ENCODE results near the gene GPRC6A.

DNA sequence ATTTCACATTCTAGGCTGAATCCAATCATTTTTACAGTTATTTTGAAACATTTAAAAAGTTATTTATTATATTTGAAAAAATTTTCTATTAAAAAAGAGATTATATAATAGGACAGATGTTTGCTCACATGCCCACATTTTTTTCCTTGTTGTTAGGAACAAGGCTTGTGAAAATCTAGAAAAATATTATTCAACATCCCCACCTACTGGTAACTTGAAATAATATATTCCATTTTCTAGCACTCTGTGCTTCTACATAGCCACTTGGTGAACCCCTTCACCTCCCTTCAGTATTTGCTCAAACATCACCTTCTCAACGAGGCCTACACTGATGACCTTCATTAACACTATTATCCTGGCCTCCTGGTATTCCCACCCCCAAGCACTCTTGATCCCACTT is 18.3 kb upstream of the GPRC6A start:
- TF ChIP-seq LCORL (IDR thresholded peaks at IDR 0.05) (no peak), LCORL (CRISPR knock-in tag; IDR thresholded peaks at IDR 0.05) (no peak), YY1 (IDR thresholded peaks at IDR 0.05; ENCODE audit: insufficient read depth, insufficient replicate concordance, low read depth, low read length) (no peak), JUND (CRISPR knock-in tag; IDR thresholded peaks at IDR 0.05) (no peak), MAZ (IDR thresholded peaks at IDR 0.05; ENCODE audit: borderline replicate concordance, low read depth, low read length) (no peak), MAZ (CRISPR knock-in tag; IDR thresholded peaks at IDR 0.05; ENCODE audit: low read depth) (no peak), PAX8 (CRISPR knock-in tag; IDR thresholded peaks at IDR 0.05; ENCODE audit: borderline replicate concordance) (no peak)
- TF ChIP-seq, protein P1, sequence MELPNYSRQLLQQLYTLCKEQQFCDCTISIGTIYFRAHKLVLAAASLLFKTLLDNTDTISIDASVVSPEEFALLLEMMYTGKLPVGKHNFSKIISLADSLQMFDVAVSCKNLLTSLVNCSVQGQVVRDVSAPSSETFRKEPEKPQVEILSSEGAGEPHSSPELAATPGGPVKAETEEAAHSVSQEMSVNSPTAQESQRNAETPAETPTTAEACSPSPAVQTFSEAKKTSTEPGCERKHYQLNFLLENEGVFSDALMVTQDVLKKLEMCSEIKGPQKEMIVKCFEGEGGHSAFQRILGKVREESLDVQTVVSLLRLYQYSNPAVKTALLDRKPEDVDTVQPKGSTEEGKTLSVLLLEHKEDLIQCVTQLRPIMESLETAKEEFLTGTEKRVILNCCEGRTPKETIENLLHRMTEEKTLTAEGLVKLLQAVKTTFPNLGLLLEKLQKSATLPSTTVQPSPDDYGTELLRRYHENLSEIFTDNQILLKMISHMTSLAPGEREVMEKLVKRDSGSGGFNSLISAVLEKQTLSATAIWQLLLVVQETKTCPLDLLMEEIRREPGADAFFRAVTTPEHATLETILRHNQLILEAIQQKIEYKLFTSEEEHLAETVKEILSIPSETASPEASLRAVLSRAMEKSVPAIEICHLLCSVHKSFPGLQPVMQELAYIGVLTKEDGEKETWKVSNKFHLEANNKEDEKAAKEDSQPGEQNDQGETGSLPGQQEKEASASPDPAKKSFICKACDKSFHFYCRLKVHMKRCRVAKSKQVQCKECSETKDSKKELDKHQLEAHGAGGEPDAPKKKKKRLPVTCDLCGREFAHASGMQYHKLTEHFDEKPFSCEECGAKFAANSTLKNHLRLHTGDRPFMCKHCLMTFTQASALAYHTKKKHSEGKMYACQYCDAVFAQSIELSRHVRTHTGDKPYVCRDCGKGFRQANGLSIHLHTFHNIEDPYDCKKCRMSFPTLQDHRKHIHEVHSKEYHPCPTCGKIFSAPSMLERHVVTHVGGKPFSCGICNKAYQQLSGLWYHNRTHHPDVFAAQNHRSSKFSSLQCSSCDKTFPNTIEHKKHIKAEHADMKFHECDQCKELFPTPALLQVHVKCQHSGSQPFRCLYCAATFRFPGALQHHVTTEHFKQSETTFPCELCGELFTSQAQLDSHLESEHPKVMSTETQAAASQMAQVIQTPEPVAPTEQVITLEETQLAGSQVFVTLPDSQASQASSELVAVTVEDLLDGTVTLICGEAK (IDR thresholded peaks at IDR 0.05), result no peak
- TF ChIP-seq, protein P1 (CRISPR knock-in tag; IDR thresholded peaks at IDR 0.05), result no peak
- TF ChIP-seq, protein P2, sequence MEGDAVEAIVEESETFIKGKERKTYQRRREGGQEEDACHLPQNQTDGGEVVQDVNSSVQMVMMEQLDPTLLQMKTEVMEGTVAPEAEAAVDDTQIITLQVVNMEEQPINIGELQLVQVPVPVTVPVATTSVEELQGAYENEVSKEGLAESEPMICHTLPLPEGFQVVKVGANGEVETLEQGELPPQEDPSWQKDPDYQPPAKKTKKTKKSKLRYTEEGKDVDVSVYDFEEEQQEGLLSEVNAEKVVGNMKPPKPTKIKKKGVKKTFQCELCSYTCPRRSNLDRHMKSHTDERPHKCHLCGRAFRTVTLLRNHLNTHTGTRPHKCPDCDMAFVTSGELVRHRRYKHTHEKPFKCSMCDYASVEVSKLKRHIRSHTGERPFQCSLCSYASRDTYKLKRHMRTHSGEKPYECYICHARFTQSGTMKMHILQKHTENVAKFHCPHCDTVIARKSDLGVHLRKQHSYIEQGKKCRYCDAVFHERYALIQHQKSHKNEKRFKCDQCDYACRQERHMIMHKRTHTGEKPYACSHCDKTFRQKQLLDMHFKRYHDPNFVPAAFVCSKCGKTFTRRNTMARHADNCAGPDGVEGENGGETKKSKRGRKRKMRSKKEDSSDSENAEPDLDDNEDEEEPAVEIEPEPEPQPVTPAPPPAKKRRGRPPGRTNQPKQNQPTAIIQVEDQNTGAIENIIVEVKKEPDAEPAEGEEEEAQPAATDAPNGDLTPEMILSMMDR (CRISPR knock-in tag; IDR thresholded peaks at IDR 0.05), result peak; percentile 62
- TF ChIP-seq, protein P3, sequence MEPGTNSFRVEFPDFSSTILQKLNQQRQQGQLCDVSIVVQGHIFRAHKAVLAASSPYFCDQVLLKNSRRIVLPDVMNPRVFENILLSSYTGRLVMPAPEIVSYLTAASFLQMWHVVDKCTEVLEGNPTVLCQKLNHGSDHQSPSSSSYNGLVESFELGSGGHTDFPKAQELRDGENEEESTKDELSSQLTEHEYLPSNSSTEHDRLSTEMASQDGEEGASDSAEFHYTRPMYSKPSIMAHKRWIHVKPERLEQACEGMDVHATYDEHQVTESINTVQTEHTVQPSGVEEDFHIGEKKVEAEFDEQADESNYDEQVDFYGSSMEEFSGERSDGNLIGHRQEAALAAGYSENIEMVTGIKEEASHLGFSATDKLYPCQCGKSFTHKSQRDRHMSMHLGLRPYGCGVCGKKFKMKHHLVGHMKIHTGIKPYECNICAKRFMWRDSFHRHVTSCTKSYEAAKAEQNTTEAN (CRISPR knock-in tag; conservative IDR thresholded peaks at IDR 0.05), result no peak
- TF ChIP-seq, protein P4, sequence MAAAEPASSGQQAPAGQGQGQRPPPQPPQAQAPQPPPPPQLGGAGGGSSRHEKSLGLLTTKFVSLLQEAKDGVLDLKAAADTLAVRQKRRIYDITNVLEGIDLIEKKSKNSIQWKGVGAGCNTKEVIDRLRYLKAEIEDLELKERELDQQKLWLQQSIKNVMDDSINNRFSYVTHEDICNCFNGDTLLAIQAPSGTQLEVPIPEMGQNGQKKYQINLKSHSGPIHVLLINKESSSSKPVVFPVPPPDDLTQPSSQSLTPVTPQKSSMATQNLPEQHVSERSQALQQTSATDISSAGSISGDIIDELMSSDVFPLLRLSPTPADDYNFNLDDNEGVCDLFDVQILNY (CRISPR knock-in tag; conservative IDR thresholded peaks at IDR 0.05), result no peak

Data from HepG2 (cell line).